Pancreas (tissue), 10 donors: Measurements from ENCODE around the gene BCAP31. TPM values are rescaled to one million over a fixed set of nuclear protein-coding genes. Genes with fewer than 3 reads are reported as not detected.
"Not testable (repeated sequence)": the region's sequence is repeated elsewhere in the genome, so short reads cannot be mapped to it uniquely, and the experiment has no call there.

ENCODE experiments used
- ATAC-seq, 4 donors: fragments of 200-7000 bp; cut with Tn5 transposase; one replicate each; pipeline versions ENCODE4 v1.8.0 to v1.9.1; 2020; ENCODE audit warnings: mild to moderate bottlenecking in 4 of 4, moderate library complexity in 4 of 4
- DNase-seq, 6 donors: peaks; one replicate each; pipeline ENCODE4 v3.0.0-alpha.2; 2020
- FAIRE-seq: peaks from 2 replicates; lab custom pipeline; 2012; peaks lifted over from hg19 to GRCh38; lab: Jason Lieb, UNC
- H3K27ac ChIP-seq, 4 donors: fragments of 200-600 bp; sonication (generic); 1 replicate in 3 of 4; 2 replicates in 1 of 4; pipeline versions ENCODE4 v1.5.0 to v1.8.0; 2020
- H3K27me3 ChIP-seq, 4 donors: fragments of 200-600 bp; one replicate each; pipeline ENCODE4 v1.8.0; 2021
- H3K36me3 ChIP-seq, 3 donors: fragments of 200-600 bp; sonication (generic) in 1 of 3; one replicate each; pipeline versions ENCODE4 v1.5.0 to v1.8.0; 2020 to 2021
- H3K4me1 ChIP-seq, 3 donors: fragments of 200-600 bp; one replicate each; pipeline ENCODE4 v1.8.0; 2021
- H3K4me3 ChIP-seq, 4 donors: fragments of 200-600 bp; sonication (generic) in 2 of 4; one replicate each; pipeline versions ENCODE4 v1.5.0 to v1.8.0; 2020 to 2021
- H3K9me3 ChIP-seq, 4 donors: fragments of 200-600 bp; one replicate each; pipeline ENCODE4 v1.8.0; 2021
- WGBS, 2 donors: extraction: QIAGEN DNeasy Blood & Tissue Kit; methylation state at CpG; one replicate each; pipeline ENCODE4 v1.1.7; 2013; 5-methylcytosine and 5-hydroxymethylcytosine counted together
- intact Hi-C, 3 donors: fragments of 100-400 bp; cut with DNase I; formaldehyde crosslinking; loops; one replicate each; pipeline versions ENCODE4 v1.11.1 to v1.14.2; 2022
- polyA plus RNA-seq, 2 donors: library from polyadenylated mRNA; stranded (reverse); fragments of 200-250 nt; gene quantifications; one replicate each; pipeline ENCODE4 v1.2.3, GENCODE V29; 2013
- total RNA-seq, 6 donors: library from RNA; stranded (reverse); fragmentation: NEBNext Ultra II Directional in 4 of 6; extraction: Animal tissue kit (Norgen Biotek cat#: 25700) in 4 of 6; gene quantifications; one replicate each; pipeline versions ENCODE4 v1.2.1 to v1.2.4, GENCODE V29; 2021 to 2023
- TF ChIP-seq, protein P1 (sequence below), 4 donors: fragments of 200-600 bp; sonication (generic) in 3 of 4; IDR thresholded peaks; one replicate each; pipeline versions ENCODE4 v1.5.0 to v1.8.0; 2021; ENCODE audit warnings: antibody characterized with exemption in 4 of 4
- donor health status: healthy with polysubstance abuse.
- donor health status: DM: no; HTN: no; CAD: no; lungs with moderate emphysema.
- donor health status: DM: no; HTN: no; CAD: no.
- donor health status: control.
- donor health status: control.
- donor health status: Bipolar disorder and iron deficiency.
- donor health status: DM: yes; HTN: yes; CAD: no.
- donor health status: DM: no; HTN: no; CAD: no.
- donor health status: DM: no; HTN: no; CAD: no.
- donor health status: DM: yes; HTN: yes; CAD: no.

Gene BCAP31
- total and polyA plus RNA-seq, 8 donors, result 66.3 to 118 (median 85.6) TPM

DNA sequence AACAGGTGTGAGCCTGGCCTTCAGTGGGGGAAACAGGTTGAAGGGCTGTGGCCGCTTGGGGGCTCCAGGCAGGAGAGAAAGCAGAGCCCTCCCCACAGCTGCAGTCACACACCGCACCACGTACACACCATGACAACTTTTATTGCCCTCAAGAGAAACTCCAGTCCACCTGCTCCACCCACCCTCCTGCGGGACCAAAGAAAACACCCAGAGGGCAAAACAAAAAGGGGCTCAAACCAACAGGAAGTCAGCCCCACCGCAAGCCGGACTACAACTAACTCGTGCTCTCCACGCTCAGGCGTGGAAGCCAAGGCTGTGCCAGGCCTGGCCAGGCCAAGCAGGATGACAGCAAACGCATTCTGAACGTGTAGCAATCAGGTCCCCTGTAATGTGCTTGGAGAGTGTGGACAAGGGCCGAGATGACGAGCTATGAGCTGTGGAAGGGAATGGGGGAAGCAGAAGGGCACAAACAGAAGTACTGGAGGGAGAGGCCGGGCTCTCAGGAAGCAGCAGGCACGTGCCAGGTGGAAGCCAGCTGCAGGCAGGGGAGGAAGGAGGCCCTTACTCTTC, 23.7 kb downstream of the BCAP31 start:
- H3K27ac ChIP-seq, result no peak overlapping the region
- H3K4me3 ChIP-seq, result no peak overlapping the region
- H3K27me3 ChIP-seq, result no peaks in the 10 kb centered on the region
- TF ChIP-seq, protein P1, sequence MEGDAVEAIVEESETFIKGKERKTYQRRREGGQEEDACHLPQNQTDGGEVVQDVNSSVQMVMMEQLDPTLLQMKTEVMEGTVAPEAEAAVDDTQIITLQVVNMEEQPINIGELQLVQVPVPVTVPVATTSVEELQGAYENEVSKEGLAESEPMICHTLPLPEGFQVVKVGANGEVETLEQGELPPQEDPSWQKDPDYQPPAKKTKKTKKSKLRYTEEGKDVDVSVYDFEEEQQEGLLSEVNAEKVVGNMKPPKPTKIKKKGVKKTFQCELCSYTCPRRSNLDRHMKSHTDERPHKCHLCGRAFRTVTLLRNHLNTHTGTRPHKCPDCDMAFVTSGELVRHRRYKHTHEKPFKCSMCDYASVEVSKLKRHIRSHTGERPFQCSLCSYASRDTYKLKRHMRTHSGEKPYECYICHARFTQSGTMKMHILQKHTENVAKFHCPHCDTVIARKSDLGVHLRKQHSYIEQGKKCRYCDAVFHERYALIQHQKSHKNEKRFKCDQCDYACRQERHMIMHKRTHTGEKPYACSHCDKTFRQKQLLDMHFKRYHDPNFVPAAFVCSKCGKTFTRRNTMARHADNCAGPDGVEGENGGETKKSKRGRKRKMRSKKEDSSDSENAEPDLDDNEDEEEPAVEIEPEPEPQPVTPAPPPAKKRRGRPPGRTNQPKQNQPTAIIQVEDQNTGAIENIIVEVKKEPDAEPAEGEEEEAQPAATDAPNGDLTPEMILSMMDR (IDR thresholded peaks at IDR 0.05), result no peak
- peaks cover 0 to 4% (median 0%) of the 10 kb centered on the region in 3 donors for H3K36me3 ChIP-seq
- intact Hi-C loops, result no loop called here
- no peak for ATAC-seq
- no peaks in the 10 kb centered on the region for H3K4me1 ChIP-seq
- WGBS, 2 donors, result 78 to 79% methylated on average over 13 to 15 of the region's 15 CpGs
- FAIRE-seq, result no peak
- no peak for DNase-seq
- H3K9me3 ChIP-seq, result no peaks in the 10 kb centered on the region

DNA sequence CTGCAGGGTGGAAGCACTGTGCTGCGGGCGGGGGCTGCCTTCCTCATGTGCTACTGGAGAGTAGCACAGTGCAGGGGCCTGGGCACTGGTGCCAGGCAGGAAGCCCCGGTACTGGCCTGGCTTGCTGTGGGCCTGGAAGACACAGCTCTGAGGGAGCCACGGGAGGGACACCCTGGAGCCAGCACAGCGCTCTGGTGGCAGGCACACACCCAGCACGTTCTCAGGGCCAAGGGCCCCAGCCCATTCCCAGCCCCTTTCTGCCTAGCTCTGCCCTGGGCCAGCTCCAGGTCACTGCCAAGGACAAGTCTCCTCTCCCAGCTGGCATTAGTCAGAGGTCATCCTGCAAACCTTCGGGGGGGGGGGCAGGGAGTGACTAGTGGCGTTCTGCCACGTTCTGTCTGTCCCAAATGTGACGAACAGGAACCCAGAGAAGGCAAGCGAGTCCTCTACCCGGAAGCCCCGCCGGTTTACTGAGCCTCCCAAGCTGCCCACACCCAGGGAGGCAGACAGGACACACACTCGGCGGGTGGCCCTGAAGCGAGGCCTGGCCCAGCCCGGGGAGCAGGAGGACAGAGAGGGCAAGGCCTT, 24.3 kb downstream of the BCAP31 start:
- H3K9me3 ChIP-seq, H3K4me3 ChIP-seq, intact Hi-C loops, H3K27me3 ChIP-seq, FAIRE-seq, H3K27ac ChIP-seq, H3K4me1 ChIP-seq, H3K36me3 ChIP-seq: not testable (repeated sequence)
- DNase-seq (peak in 3 of 6 donors; percentile 15 to 74 (median 58)), ATAC-seq (peak in 3 of 4 donors; percentile 24 to 46 (median 29))
- WGBS, 2 donors, result 48 to 60% methylated on average over 11 to 18 of the region's 18 CpGs

DNA sequence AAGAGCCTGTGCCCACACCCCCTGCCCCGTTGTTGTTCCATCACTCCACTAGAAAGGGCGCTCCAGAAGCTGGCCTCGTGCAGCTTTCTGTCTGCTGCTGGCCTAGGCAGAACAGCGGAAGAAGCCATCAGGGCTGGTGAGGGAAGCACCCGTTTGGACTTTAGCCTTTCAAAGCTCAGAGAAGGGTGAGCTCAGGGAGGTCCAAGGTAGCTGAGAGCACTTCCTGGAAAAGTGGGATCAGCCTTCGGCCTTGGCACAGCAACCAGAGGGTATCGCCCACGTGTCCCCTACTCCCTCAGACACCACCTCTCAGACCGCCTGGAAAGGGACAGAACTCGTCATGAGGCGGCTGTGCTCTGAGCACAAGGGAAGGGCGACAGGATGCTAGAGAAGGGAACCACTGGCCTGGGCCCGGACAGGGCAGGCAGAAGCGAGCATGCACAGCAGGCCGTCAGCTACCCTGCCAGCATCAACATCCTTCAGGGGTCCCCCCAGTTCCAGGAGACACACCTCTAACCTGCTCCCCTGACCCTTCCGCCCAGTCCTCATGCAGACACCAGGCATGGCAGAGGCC, 24.9 kb downstream of the BCAP31 start:
- DNase-seq, intact Hi-C loops, H3K27ac ChIP-seq, H3K4me1 ChIP-seq, H3K4me3 ChIP-seq, FAIRE-seq, H3K27me3 ChIP-seq, H3K36me3 ChIP-seq, H3K9me3 ChIP-seq: not testable (repeated sequence)
- 80 to 87% methylated on average over 14 to 16 of the region's 16 CpGs for WGBS, 2 donors
- ATAC-seq, result peak in 2 of 4 donors; percentile 11 to 13

DNA sequence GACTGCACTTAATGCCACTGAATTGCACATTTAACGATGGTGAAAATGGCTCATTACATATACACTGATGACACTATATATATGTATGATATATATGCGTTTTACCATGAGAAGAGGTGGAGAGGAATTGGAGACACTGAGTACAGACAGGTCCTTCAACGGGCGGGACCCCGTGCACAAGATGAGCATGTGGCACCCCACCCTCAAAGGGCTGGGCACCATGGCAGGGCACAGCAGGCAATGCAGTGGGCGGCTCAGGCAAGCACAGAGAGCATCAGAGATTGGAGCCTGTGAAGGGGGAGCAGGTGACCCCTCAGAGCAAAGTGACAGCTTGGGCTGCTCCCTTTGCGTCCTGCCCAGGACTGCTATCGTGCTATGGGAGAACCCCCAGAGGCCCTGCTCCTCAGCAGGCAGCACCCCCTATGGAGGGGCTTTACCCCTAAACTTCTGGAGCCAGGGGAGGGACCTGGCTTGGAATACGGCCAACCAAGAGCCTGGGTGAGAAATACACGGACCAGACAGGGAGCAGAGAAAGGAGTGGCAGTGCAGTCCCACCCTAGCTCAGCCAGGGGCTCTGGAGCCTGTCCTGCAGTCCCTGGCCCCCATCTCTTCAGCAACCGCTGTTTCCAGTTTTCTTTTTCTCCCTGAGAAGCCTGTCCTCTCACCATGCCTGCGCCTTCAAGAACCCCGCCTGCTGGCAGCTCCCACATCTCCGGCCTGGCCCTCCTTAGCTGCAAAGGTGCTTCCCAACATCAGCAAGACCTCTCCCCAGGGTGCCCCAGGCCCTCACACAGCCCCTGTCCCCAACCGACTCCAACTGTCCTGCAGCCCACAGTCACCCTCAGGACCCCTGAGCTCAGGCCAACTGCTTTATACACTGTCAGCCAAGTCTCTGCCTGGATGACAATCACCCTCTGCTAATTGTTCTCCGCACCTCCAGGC, 26.0 kb downstream of the BCAP31 start:
- 78 to 89% methylated on average over 14 to 15 of the region's 16 CpGs for WGBS, 2 donors
- no peaks in the 10 kb centered on the region for H3K4me1 ChIP-seq
- intact Hi-C loops, result no loop called here
- FAIRE-seq (no peak), DNase-seq (no peak), ATAC-seq (no peak)
- no peaks in the 10 kb centered on the region for H3K36me3 ChIP-seq
- no peak overlapping the region for H3K27ac ChIP-seq
- no peaks in the 10 kb centered on the region for H3K27me3 ChIP-seq
- no peaks in the 10 kb centered on the region for H3K9me3 ChIP-seq
- TF ChIP-seq, protein P1 (IDR thresholded peaks at IDR 0.05), result no peak
- H3K4me3 ChIP-seq, result no peak overlapping the region

DNA sequence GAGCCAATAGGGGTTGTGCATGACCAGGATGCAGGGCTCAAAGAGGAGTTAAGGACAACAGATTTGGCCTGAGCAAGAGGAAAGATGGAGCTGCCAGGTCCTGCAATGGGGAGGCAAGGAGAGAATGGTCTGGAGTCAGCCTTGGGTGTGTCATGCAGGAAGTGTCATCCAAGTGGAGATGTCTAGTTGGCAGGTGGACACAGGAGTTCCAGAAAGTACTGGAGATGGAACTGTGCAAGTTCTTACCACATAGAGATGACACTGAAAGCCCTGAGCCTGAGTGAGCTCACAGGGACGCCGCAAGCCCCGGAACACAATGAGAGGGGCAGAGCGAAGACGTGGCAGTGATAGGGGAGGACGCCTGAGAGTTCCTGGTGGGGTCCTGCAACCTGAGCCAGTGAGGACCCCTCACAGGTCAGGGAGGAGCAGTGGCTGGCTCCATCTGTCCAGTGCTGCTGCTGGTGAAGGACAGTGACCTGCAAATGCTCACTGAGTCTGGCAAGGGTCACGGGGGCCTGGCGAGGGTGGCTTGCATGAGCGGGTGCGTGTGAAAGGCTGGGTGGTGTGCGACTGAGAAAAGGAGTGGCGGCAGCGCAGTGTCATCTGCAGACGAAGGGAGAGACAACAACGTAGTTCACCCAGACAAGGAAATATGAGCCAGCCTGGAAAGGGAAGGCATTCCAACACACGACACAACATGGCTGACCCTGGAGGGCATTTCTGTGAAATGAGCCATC, 27.0 kb downstream of the BCAP31 start:
- WGBS, 2 donors, result 81 to 92% methylated on average over 16 of the region's 16 CpGs
- intact Hi-C loops, FAIRE-seq: not testable (repeated sequence)

DNA sequence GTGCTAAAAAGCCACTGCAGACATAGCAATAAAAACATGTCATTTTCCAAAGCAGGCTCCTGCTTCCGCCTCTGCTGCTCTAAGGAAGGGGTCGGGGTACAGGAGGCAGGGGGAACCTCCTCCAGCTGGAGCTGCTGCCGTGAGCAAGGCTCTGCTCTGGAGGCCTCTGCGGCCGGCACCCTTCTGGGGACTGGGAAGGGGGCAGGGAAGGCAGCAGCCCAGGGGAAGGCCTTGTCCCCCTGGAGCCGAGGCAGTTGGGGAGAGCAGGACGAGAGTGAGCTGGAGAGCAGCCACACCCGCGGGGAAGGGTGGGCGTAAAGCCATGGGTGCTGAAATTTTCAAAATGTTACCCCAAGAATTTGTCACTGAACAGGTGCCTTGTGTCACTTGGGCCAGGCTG, 27.6 kb downstream of the BCAP31 start:
- H3K9me3 ChIP-seq, H3K4me3 ChIP-seq, ATAC-seq, intact Hi-C loops, H3K27ac ChIP-seq, FAIRE-seq, H3K4me1 ChIP-seq, H3K27me3 ChIP-seq, H3K36me3 ChIP-seq: not testable (repeated sequence)
- DNase-seq, result peak in 1 of 6 donors; percentile 64
- 75 to 85% methylated on average over 10 of the region's 10 CpGs for WGBS, 2 donors

More for the DNA sequence above, 27.0 kb downstream of the BCAP31 start:
- ATAC-seq, H3K36me3 ChIP-seq, H3K4me3 ChIP-seq, H3K27ac ChIP-seq, DNase-seq, H3K9me3 ChIP-seq, H3K27me3 ChIP-seq, H3K4me1 ChIP-seq: not testable (repeated sequence)
